ENCODE data around the gene RELL2.

- TF ChIP-seq ZNF621 (tag by site-specific recombination; IDR thresholded peaks at IDR 0.05): no peak
- TF ChIP-seq, protein P1, sequence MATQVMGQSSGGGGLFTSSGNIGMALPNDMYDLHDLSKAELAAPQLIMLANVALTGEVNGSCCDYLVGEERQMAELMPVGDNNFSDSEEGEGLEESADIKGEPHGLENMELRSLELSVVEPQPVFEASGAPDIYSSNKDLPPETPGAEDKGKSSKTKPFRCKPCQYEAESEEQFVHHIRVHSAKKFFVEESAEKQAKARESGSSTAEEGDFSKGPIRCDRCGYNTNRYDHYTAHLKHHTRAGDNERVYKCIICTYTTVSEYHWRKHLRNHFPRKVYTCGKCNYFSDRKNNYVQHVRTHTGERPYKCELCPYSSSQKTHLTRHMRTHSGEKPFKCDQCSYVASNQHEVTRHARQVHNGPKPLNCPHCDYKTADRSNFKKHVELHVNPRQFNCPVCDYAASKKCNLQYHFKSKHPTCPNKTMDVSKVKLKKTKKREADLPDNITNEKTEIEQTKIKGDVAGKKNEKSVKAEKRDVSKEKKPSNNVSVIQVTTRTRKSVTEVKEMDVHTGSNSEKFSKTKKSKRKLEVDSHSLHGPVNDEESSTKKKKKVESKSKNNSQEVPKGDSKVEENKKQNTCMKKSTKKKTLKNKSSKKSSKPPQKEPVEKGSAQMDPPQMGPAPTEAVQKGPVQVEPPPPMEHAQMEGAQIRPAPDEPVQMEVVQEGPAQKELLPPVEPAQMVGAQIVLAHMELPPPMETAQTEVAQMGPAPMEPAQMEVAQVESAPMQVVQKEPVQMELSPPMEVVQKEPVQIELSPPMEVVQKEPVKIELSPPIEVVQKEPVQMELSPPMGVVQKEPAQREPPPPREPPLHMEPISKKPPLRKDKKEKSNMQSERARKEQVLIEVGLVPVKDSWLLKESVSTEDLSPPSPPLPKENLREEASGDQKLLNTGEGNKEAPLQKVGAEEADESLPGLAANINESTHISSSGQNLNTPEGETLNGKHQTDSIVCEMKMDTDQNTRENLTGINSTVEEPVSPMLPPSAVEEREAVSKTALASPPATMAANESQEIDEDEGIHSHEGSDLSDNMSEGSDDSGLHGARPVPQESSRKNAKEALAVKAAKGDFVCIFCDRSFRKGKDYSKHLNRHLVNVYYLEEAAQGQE (tag by site-specific recombination; IDR thresholded peaks at IDR 0.05): no peak
- TF ChIP-seq ZNF521 (tag by site-specific recombination; IDR thresholded peaks at IDR 0.05): no peak
- no peak for TF ChIP-seq ZSCAN23 (tag by site-specific recombination; IDR thresholded peaks at IDR 0.05)
- TF ChIP-seq, protein P2, sequence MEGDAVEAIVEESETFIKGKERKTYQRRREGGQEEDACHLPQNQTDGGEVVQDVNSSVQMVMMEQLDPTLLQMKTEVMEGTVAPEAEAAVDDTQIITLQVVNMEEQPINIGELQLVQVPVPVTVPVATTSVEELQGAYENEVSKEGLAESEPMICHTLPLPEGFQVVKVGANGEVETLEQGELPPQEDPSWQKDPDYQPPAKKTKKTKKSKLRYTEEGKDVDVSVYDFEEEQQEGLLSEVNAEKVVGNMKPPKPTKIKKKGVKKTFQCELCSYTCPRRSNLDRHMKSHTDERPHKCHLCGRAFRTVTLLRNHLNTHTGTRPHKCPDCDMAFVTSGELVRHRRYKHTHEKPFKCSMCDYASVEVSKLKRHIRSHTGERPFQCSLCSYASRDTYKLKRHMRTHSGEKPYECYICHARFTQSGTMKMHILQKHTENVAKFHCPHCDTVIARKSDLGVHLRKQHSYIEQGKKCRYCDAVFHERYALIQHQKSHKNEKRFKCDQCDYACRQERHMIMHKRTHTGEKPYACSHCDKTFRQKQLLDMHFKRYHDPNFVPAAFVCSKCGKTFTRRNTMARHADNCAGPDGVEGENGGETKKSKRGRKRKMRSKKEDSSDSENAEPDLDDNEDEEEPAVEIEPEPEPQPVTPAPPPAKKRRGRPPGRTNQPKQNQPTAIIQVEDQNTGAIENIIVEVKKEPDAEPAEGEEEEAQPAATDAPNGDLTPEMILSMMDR (tag by site-specific recombination; IDR thresholded peaks at IDR 0.05): no peak
- no peak for TF ChIP-seq ZNF510 (tag by site-specific recombination; IDR thresholded peaks at IDR 0.05; ENCODE audit: insufficient replicate concordance)
- no peak for TF ChIP-seq ZSCAN30 (tag by site-specific recombination; IDR thresholded peaks at IDR 0.05)
- TF ChIP-seq, protein P3, sequence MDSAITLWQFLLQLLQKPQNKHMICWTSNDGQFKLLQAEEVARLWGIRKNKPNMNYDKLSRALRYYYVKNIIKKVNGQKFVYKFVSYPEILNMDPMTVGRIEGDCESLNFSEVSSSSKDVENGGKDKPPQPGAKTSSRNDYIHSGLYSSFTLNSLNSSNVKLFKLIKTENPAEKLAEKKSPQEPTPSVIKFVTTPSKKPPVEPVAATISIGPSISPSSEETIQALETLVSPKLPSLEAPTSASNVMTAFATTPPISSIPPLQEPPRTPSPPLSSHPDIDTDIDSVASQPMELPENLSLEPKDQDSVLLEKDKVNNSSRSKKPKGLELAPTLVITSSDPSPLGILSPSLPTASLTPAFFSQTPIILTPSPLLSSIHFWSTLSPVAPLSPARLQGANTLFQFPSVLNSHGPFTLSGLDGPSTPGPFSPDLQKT (IDR thresholded peaks at IDR 0.05; ENCODE audit: borderline replicate concordance, low read depth, low read length): no peak
Measured at GRCh38 chr5:141672841-141673813, 36.3 kb downstream of the RELL2 start.

Measured in HEK293 (cell line).